Upper lobe of left lung (tissue), 6 donors: Measurements from ENCODE around the gene LHCGR. TPM values are rescaled to one million over a fixed set of nuclear protein-coding genes. Genes with fewer than 3 reads are reported as not detected.

Experiments used
- ATAC-seq, 2 donors: fragments of 200-7000 bp; cut with Tn5 transposase; one replicate each; pipeline ENCODE4 v1.9.1; 2022; ENCODE audit warnings: mild to moderate bottlenecking in 2 of 2, moderate library complexity in 2 of 2; ENCODE audit not compliant: low FRiP score in 2 of 2
- DNase-seq, 2 donors: peaks; one replicate each; pipeline ENCODE4 v3.0.0-alpha.2; 2019 to 2020
- H3K27ac ChIP-seq, 4 donors: fragments of 200-600 bp; sonication (generic); one replicate each; pipeline ENCODE4 v1.5.1; 2016 to 2019
- H3K27me3 ChIP-seq, 4 donors: fragments of 200-600 bp; sonication (generic); one replicate each; pipeline ENCODE4 v1.5.1; 2017 to 2019
- H3K36me3 ChIP-seq, 4 donors: fragments of 200-600 bp; sonication (generic); one replicate each; pipeline ENCODE4 v1.5.1; 2016 to 2019
- H3K4me1 ChIP-seq, 4 donors: fragments of 200-600 bp; sonication (generic); one replicate each; pipeline ENCODE4 v1.5.1; 2018 to 2019
- H3K4me3 ChIP-seq, 4 donors: fragments of 200-600 bp; sonication (generic); one replicate each; pipeline ENCODE4 v1.5.1; 2017 to 2019; ENCODE audit warnings: mild to moderate bottlenecking in 2 of 4, moderate library complexity in 1 of 4
- H3K9me3 ChIP-seq, 4 donors: fragments of 200-600 bp; sonication (generic); one replicate each; pipeline ENCODE4 v1.5.1; 2018 to 2019
- CTCF ChIP-seq, 6 experiments: fragments of 450-650 bp in 4 of 6; fragments of 200-600 bp in 2 of 6; sonication (generic) in 2 of 6; IDR thresholded peaks; one replicate each; pipeline ENCODE4 v1.5.1; 2016 to 2019; ENCODE audit warnings: antibody characterized with exemption in 6 of 6
- EP300 ChIP-seq, 4 donors: sonication (generic); formaldehyde crosslinking; IDR thresholded peaks; one replicate each; pipeline ENCODE4 v1.5.1; 2017; ENCODE audit warnings: antibody characterized with exemption in 4 of 4, control low read depth in 2 of 4
- POLR2A ChIP-seq, 4 donors: fragments of 450-650 bp; IDR thresholded peaks; one replicate each; pipeline ENCODE4 v1.5.1; 2016 to 2017; ENCODE audit warnings: antibody characterized with exemption in 4 of 4, mild to moderate bottlenecking in 2 of 4
- POLR2AphosphoS5 ChIP-seq, 2 donors: sonication (generic); formaldehyde crosslinking; IDR thresholded peaks; one replicate each; pipeline ENCODE4 v1.5.1; 2017; ENCODE audit warnings: antibody characterized with exemption in 2 of 2
- WGBS, 2 donors: methylation state at CpG; one replicate each; pipeline ENCODE4 v1.1.5; 2017 to 2018; 5-methylcytosine and 5-hydroxymethylcytosine counted together
- total RNA-seq, 6 donors: library from RNA; depleted of rRNA in 4 of 6; stranded (reverse); fragments of >200 nt in 4 of 6; gene quantifications; one replicate each; pipeline versions ENCODE4 v1.1.0 to v1.2.1, GENCODE V29; 2016 to 2021
- donor health status: DM: no; HTN: no; CAD: no; lungs with moderate emphysema.
- donor health status: DM: no; HTN: yes; CAD: no; lungs with severe emphysema.

The LHCGR gene
- total RNA-seq, 6 donors from 2014 or later = 0.72 TPM; not detected in 5

DNA sequence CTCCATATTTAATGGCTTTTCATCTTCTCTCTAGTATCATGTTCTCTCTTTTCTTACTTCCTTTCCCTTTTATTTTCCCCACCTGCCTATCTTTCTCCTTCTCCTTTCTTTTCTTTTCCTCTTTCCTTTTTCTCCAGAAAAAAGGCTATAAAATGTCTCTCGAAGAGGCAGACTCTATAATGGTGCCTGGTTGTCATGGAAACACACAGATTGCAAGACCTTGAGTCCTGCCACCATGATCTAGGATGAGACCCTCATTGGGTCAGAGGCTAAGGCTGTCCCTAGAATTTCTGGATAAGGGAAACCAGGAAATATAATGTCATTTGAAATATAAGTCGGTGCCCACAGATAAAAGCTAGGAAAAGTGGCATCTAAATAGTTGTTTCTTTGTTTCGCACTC, 36.5 kb upstream of the LHCGR start:
- WGBS, 2 donors = 80 to 84% methylated on average over 3 of the region's 3 CpGs
- Histone ChIP-seq H3K9me3 (no peaks in the 10 kb centered on the region), H3K4me1 (no peaks in the 10 kb centered on the region), H3K4me3 (no peak overlapping the region), H3K36me3 (no peaks in the 10 kb centered on the region), H3K27ac (no peak overlapping the region), H3K27me3 (no peaks in the 10 kb centered on the region)
- no peak for ATAC-seq
- no peak for DNase-seq
- TF ChIP-seq CTCF (IDR thresholded peaks at IDR 0.05) = no peak
- no peak for TF ChIP-seq EP300 (IDR thresholded peaks at IDR 0.05)
- no peak for TF ChIP-seq POLR2AphosphoS5 (IDR thresholded peaks at IDR 0.05)
- no peak for TF ChIP-seq POLR2A (IDR thresholded peaks at IDR 0.05)

DNA sequence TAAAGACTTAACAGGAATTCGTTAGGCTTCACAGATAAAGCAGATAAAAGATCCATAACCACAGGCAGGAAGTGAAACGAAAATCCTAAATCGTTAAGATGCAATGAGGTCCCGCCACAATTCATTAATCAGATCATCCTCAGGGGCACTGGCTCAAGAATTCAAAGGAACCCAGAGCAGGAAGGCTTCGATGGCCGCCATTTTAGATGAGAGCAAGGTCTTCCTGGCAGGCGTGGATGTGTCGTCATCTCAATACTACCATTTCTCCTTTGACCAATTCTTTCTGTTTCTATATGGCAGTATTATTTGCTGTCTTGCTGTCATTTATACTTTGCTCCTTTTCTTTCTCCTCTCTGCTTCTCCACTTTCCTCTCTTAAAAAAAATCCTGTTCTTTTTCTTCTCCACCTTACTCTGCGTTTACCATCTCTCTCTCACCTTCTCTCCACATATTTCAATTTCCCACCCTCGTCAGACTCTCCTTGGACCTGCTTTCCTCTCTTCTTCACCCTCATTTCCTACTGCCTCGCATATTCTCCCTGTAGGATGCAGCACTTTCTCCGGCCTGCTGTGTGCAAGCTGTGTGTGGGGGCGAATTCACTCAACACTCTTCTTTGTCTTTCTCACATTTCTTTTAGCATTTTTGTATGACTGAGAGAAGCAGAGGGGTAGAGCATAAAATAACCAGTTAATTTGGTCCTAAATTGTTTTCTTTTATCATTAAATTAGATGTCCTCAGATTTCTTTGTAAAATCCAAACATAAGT, 35.1 kb upstream of the LHCGR start:
- TF ChIP-seq POLR2AphosphoS5 (IDR thresholded peaks at IDR 0.05) (no peak), POLR2A (IDR thresholded peaks at IDR 0.05) (no peak), CTCF (IDR thresholded peaks at IDR 0.05) (no peak), EP300 (IDR thresholded peaks at IDR 0.05) (no peak)
- DNase-seq (no peak), ATAC-seq (no peak)
- Histone ChIP-seq H3K27ac (no peak overlapping the region), H3K36me3 (no peaks in the 10 kb centered on the region), H3K27me3 (no peaks in the 10 kb centered on the region), H3K4me3 (no peak overlapping the region), H3K9me3 (no peaks in the 10 kb centered on the region), H3K4me1 (no peaks in the 10 kb centered on the region)
- 76 to 79% methylated on average over 13 of the region's 13 CpGs for WGBS, 2 donors

- TF ChIP-seq POLR2A (IDR thresholded peaks at IDR 0.05) (no peak), EP300 (IDR thresholded peaks at IDR 0.05) (no peak), CTCF (IDR thresholded peaks at IDR 0.05) (no peak), POLR2AphosphoS5 (IDR thresholded peaks at IDR 0.05) (no peak)
- no peaks in the 10 kb centered on the region for H3K9me3 ChIP-seq
- no peaks in the 10 kb centered on the region for H3K36me3 ChIP-seq
- 79 to 85% methylated on average over 8 of the region's 8 CpGs for WGBS, 2 donors
- H3K27ac ChIP-seq = no peak overlapping the region
- H3K4me3 ChIP-seq = no peak overlapping the region
- H3K27me3 ChIP-seq = no peaks in the 10 kb centered on the region
- ATAC-seq (no peak), DNase-seq (no peak)
- no peaks in the 10 kb centered on the region for H3K4me1 ChIP-seq
Measured at GRCh38 chr2:48787580-48787979, 32.1 kb upstream of the LHCGR start.

GRCh38 chr2:48781366-48781765, 25.8 kb upstream of the LHCGR start:
- Histone ChIP-seq H3K27ac (no peak overlapping the region), H3K4me1 (no peaks in the 10 kb centered on the region), H3K4me3 (no peak overlapping the region), H3K27me3 (no peaks in the 10 kb centered on the region), H3K9me3 (no peaks in the 10 kb centered on the region), H3K36me3 (no peaks in the 10 kb centered on the region)
- DNase-seq (no peak), ATAC-seq (peak; percentile 41 to 52)
- WGBS, 2 donors = 45 to 65% methylated on average over 1 of the region's 1 CpG
- no peak for TF ChIP-seq POLR2A (IDR thresholded peaks at IDR 0.05)
- no peak for TF ChIP-seq POLR2AphosphoS5 (IDR thresholded peaks at IDR 0.05)
- TF ChIP-seq EP300 (IDR thresholded peaks at IDR 0.05) = no peak

DNA sequence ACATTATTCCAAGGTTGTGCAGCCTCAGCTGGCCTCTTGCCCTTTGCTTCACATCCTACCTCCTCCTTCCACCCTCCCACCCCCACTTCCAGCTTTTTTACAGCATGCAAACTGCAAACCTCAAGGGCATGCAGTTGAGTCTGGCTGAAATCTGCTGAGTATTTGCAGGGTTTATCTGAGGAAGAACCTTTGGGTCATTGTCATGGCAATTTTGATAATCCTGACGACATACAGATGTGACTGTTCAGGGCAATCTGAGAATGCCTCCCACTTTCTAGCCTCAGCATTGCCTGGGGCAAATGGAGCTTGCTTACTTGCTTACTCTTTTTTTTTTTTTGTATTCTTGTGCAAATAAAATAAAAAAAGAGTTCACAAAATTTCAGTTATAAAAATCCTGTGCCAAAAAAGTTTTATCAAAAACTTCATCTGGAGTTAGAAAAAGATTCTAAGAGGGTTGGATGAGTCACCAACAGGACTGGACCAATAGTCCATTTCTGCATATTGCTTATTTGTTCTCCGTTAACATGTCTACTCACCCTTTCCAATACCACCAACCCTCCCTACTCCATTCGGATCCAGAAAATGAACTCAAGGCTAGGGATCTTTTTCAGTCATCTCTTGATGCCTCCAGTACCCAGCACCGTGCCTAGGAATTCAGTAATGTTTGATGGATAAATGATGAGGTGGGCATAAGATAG, 23.6 kb upstream of the LHCGR start:
- Histone ChIP-seq H3K4me3 (no peak overlapping the region), H3K27ac (no peak overlapping the region), H3K27me3 (no peaks in the 10 kb centered on the region), H3K9me3 (no peaks in the 10 kb centered on the region), H3K36me3 (no peaks in the 10 kb centered on the region), H3K4me1 (no peaks in the 10 kb centered on the region)
- no peak for ATAC-seq
- 64 to 74% methylated on average over 4 of the region's 4 CpGs for WGBS, 2 donors
- DNase-seq = no peak
- TF ChIP-seq CTCF (IDR thresholded peaks at IDR 0.05) (no peak), EP300 (IDR thresholded peaks at IDR 0.05) (no peak), POLR2AphosphoS5 (IDR thresholded peaks at IDR 0.05) (no peak), POLR2A (IDR thresholded peaks at IDR 0.05) (no peak)
